Subcutaneous abdominal adipose tissue (tissue), 5 donors: ENCODE measurements around the gene PRKCA.

ENCODE experiments used
- H3K27ac ChIP-seq: one replicate; pipeline ENCODE4 v1.7.0; 2013; ENCODE audit warnings: low read depth, mild to moderate bottlenecking, inconsistent platforms, low read length, moderate library complexity
- H3K27me3 ChIP-seq, 5 donors: one replicate each; pipeline ENCODE4 v1.7.0; 2013; ENCODE audit warnings: low read length in 5 of 5, inconsistent platforms in 1 of 5; ENCODE audit not compliant: control insufficient read depth in 5 of 5, insufficient read depth in 4 of 5
- H3K36me3 ChIP-seq, 5 donors: one replicate each; pipeline ENCODE4 v1.7.0; 2013; ENCODE audit warnings: low read length in 5 of 5; ENCODE audit not compliant: control insufficient read depth in 5 of 5, insufficient read depth in 5 of 5
- H3K4me1 ChIP-seq, 5 donors: one replicate each; pipeline ENCODE4 v1.7.0; 2013; ENCODE audit warnings: low read length in 5 of 5, mild to moderate bottlenecking in 3 of 5, moderate library complexity in 1 of 5; ENCODE audit not compliant: control insufficient read depth in 5 of 5, insufficient read depth in 5 of 5
- H3K4me3 ChIP-seq, 5 donors: one replicate each; pipeline ENCODE4 v1.7.0; 2013; ENCODE audit warnings: low read length in 5 of 5, low read depth in 1 of 5
- H3K9ac ChIP-seq, 5 donors: one replicate each; pipeline ENCODE4 v1.7.0; 2013; ENCODE audit warnings: low read length in 5 of 5, mild to moderate bottlenecking in 4 of 5, moderate library complexity in 3 of 5
- H3K9me3 ChIP-seq, 5 donors: one replicate each; pipeline ENCODE4 v1.7.0; 2013; ENCODE audit warnings: low read length in 5 of 5; ENCODE audit not compliant: control insufficient read depth in 5 of 5
- donor health status: healthy.
- donor health status: healthy.
- donor health status: healthy.
- donor health status: healthy.
- donor health status: healthy.

Gene PRKCA

GRCh38 chr17:66552371-66552770 lies 250.0 kb downstream of the PRKCA start:
- H3K4me1 ChIP-seq = peaks cover 0 to 7% (median 5%) of the 10 kb centered on the region in 5 donors
- peaks cover 0 to 8% (median 3%) of the 10 kb centered on the region in 5 donors for H3K9me3 ChIP-seq

DNA sequence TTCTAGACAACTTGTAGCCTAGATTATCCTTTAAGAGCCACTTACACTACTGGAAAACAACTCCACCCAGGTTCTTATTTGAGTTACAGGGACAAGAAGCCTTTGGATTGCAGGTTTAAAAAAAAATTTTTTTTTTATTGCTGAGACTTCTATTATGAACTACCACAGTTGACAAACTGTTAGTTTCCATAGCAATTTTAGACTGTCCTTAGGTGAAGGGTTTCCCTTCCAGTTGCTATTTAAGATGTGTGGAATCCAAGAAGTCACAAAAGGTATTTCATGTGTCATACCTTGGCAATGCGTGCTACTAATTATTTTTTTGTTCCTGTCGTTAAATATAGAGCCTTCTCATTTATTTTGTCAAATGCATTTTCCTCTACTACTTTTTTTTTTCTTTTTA lies 253.2 kb downstream of the PRKCA start:
- H3K36me3 ChIP-seq = no peaks in the 10 kb centered on the region
- no peaks in the 10 kb centered on the region for H3K4me1 ChIP-seq
- H3K9me3 ChIP-seq = peaks cover 0 to 11% (median 3%) of the 10 kb centered on the region in 5 donors
- no peaks in the 10 kb centered on the region for H3K27me3 ChIP-seq
- H3K4me3 ChIP-seq = no peak overlapping the region
- H3K9ac ChIP-seq = no peak overlapping the region
- no peak overlapping the region for H3K27ac ChIP-seq

More at GRCh38 chr17:66552371-66552770, 250.0 kb downstream of the PRKCA start:
- Histone ChIP-seq H3K4me3 (no peak overlapping the region), H3K27ac (no peak overlapping the region), H3K27me3 (no peaks in the 10 kb centered on the region), H3K9ac (no peak overlapping the region), H3K36me3 (no peaks in the 10 kb centered on the region)

DNA sequence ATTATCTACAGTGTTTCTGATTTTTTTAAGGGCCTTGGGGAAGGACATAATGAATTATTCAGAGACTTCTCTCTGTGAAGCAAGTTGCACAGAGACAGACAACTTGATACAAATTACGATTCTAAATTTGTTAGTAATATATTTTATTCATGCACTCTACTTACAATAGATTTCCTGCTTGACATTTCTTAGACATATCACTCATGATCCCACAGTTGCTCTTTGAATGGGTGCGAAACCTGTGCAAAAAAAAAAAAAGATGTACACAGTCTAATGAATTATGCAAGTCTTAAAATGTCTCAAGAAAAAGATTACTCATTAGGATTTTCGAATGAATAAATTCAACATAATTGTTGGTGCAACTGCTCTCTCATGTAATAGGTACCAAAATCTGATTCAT lies 254.8 kb downstream of the PRKCA start:
- peaks cover 0 to 12% (median 3%) of the 10 kb centered on the region in 5 donors for H3K9me3 ChIP-seq
- no peaks in the 10 kb centered on the region for H3K4me1 ChIP-seq
- no peak overlapping the region for H3K4me3 ChIP-seq
- no peaks in the 10 kb centered on the region for H3K36me3 ChIP-seq
- no peak overlapping the region for H3K27ac ChIP-seq
- H3K27me3 ChIP-seq = no peaks in the 10 kb centered on the region
- no peak overlapping the region for H3K9ac ChIP-seq

DNA sequence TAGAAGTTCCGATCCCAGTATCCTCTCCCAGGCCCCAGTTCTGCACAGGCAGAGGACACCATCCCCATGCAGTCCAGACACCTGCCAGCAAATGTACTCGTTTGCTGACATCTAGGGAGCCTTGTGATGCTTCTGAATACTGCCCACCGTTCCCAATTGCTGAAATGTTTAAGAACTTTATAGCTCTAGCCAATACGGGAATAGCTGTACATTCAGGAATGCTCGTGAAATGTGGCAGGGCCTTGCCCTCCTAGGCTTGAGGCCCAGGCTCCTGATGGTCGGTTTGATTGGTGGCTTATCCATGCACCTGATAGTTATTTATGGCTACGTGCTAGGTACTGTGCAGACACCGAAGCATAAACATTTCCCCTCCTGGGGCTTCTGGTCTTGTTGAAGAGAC lies 255.5 kb downstream of the PRKCA start:
- peaks cover 0 to 8% (median 3%) of the 10 kb centered on the region in 5 donors for H3K9me3 ChIP-seq
- no peak overlapping the region for H3K4me3 ChIP-seq
- H3K4me1 ChIP-seq = no peaks in the 10 kb centered on the region
- no peaks in the 10 kb centered on the region for H3K36me3 ChIP-seq
- no peak overlapping the region for H3K9ac ChIP-seq
- no peaks in the 10 kb centered on the region for H3K27me3 ChIP-seq
- H3K27ac ChIP-seq = no peak overlapping the region

DNA sequence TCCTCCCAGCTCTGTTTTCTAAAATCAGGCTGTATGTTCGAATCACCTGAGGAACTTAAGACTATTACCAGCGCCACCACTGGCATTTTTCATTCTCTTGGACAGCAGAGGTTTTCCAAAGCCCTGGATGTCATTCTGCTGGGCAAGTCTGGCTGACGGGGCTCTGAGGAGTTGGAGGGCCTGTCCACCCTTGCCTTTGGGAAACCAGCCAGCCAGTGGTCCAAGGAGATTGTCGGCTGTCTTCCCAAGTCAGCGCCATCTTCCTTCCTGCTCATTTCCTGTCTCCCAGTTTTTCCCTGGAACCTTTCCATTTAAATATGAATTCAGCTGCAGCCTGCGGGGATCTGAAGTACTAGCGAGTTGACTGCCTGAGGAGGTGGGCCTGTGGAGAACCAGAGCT lies 258.3 kb downstream of the PRKCA start:
- Histone ChIP-seq H3K9ac (no peak overlapping the region), H3K27me3 (no peaks in the 10 kb centered on the region), H3K27ac (no peak overlapping the region)

GRCh38 chr17:66562119-66562518 lies 259.7 kb downstream of the PRKCA start:
- no peak overlapping the region for H3K27ac ChIP-seq
- no peak overlapping the region for H3K4me3 ChIP-seq
- H3K36me3 ChIP-seq = no peaks in the 10 kb centered on the region
- H3K9ac ChIP-seq = no peak overlapping the region
- peaks cover 0 to 7% (median 3%) of the 10 kb centered on the region in 5 donors for H3K9me3 ChIP-seq
- no peaks in the 10 kb centered on the region for H3K27me3 ChIP-seq
- no peaks in the 10 kb centered on the region for H3K4me1 ChIP-seq

More for the DNA sequence above, 258.3 kb downstream of the PRKCA start:
- no peak overlapping the region for H3K4me3 ChIP-seq
- H3K4me1 ChIP-seq = no peaks in the 10 kb centered on the region
- H3K9me3 ChIP-seq = peaks cover 0 to 7% (median 3%) of the 10 kb centered on the region in 5 donors
- H3K36me3 ChIP-seq = no peaks in the 10 kb centered on the region

- Histone ChIP-seq H3K4me3 (no peak overlapping the region), H3K9me3 (peaks cover 0 to 7% (median 3%) of the 10 kb centered on the region in 5 donors), H3K9ac (no peak overlapping the region), H3K4me1 (no peaks in the 10 kb centered on the region), H3K27me3 (no peaks in the 10 kb centered on the region), H3K36me3 (no peaks in the 10 kb centered on the region), H3K27ac (no peak overlapping the region)
These were observed 262.6 kb downstream of the PRKCA start for GRCh38 chr17:66564992-66565465.

- no peak overlapping the region for H3K27ac ChIP-seq
- no peaks in the 10 kb centered on the region for H3K36me3 ChIP-seq
- H3K4me3 ChIP-seq = no peak overlapping the region
These were observed 265.1 kb downstream of the PRKCA start for GRCh38 chr17:66567234-66568170.

GRCh38 chr17:66569572-66569971 lies 267.2 kb downstream of the PRKCA start:
- no peaks in the 10 kb centered on the region for H3K9me3 ChIP-seq
- no peaks in the 10 kb centered on the region for H3K4me1 ChIP-seq
- no peak overlapping the region for H3K4me3 ChIP-seq
- no peaks in the 10 kb centered on the region for H3K27me3 ChIP-seq
- H3K9ac ChIP-seq = no peak overlapping the region
- H3K27ac ChIP-seq = no peak overlapping the region
- no peaks in the 10 kb centered on the region for H3K36me3 ChIP-seq

More at GRCh38 chr17:66567234-66568170, 265.1 kb downstream of the PRKCA start:
- Histone ChIP-seq H3K9ac (no peak overlapping the region), H3K9me3 (no peaks in the 10 kb centered on the region), H3K27me3 (no peaks in the 10 kb centered on the region), H3K4me1 (no peaks in the 10 kb centered on the region)

- no peak overlapping the region for H3K9ac ChIP-seq
- H3K4me1 ChIP-seq = no peaks in the 10 kb centered on the region
These were observed 268.2 kb downstream of the PRKCA start for GRCh38 chr17:66570447-66571195.

More at GRCh38 chr17:66570447-66571195, 268.2 kb downstream of the PRKCA start:
- H3K9me3 ChIP-seq = no peaks in the 10 kb centered on the region
- H3K36me3 ChIP-seq = no peaks in the 10 kb centered on the region
- no peaks in the 10 kb centered on the region for H3K27me3 ChIP-seq
- no peak overlapping the region for H3K4me3 ChIP-seq
- H3K27ac ChIP-seq = no peak overlapping the region
